Osteoblast (primary cell): ENCODE results near the gene COLEC12. TPM values are rescaled to one million over a fixed set of nuclear protein-coding genes. Genes with fewer than 3 reads are reported as not detected.
A peak's percentile ranks its signal among the peaks of the same experiment; 100 is the strongest.

Experiments used
- DNase-seq: peaks from one replicate; pipeline ENCODE4 v3.0.0; 2011; ENCODE audit warnings: low spot score, mixed read lengths; ENCODE audit not compliant: insufficient read length; ENCODE audit errors: missing footprints
- H2AFZ ChIP-seq: 2 replicates; pipeline ENCODE4 v1.6.0; 2011; ENCODE audit warnings: mild to moderate bottlenecking, low read length
- H3K27ac ChIP-seq: 2 replicates; pipeline ENCODE4 v1.5.1; 2011; ENCODE audit warnings: mild to moderate bottlenecking, low read depth, low read length, moderate library complexity
- H3K27me3 ChIP-seq: 2 replicates; pipeline ENCODE4 v1.6.0; 2012; ENCODE audit warnings: mild to moderate bottlenecking, control low read depth, inconsistent platforms, low read length, moderate library complexity; ENCODE audit not compliant: insufficient read depth
- H3K36me3 ChIP-seq: 2 replicates; pipeline ENCODE4 v1.5.1; 2011; ENCODE audit warnings: mild to moderate bottlenecking, low read length, control low read depth, moderate library complexity; ENCODE audit not compliant: insufficient read depth
- H3K4me1 ChIP-seq: 2 replicates; pipeline ENCODE4 v1.5.1; 2011; ENCODE audit warnings: mild to moderate bottlenecking, low read length, control low read depth, moderate library complexity; ENCODE audit not compliant: insufficient read depth
- H3K4me2 ChIP-seq: 2 replicates; pipeline ENCODE4 v1.6.0; 2011; ENCODE audit warnings: mild to moderate bottlenecking, low read length; ENCODE audit not compliant: insufficient read depth
- H3K4me3 ChIP-seq: fragments of 200-600 bp; sonication (generic); 3 replicates; pipeline ENCODE4 v1.5.1; 2012; ENCODE audit warnings: mild to moderate bottlenecking, low read length, inconsistent platforms; ENCODE audit not compliant: insufficient read depth
- H3K79me2 ChIP-seq: 2 replicates; pipeline ENCODE4 v1.6.0; 2012; ENCODE audit warnings: mild to moderate bottlenecking, low read length, control low read depth, inconsistent platforms; ENCODE audit not compliant: insufficient read depth
- H3K9me3 ChIP-seq: 2 replicates; pipeline ENCODE4 v1.5.1; 2011; ENCODE audit warnings: low read depth, low read length, control low read depth
- H4K20me1 ChIP-seq: 2 replicates; pipeline ENCODE4 v1.6.0; 2012; ENCODE audit warnings: mild to moderate bottlenecking, low read length, control low read depth; ENCODE audit not compliant: insufficient read depth
- CTCF ChIP-seq: IDR thresholded peaks from 2 replicates; pipeline ENCODE4 v1.5.1; 2011; ENCODE audit warnings: mild to moderate bottlenecking, low read depth, low read length, moderate library complexity; ENCODE audit errors: extremely low read depth
- total RNA-seq: library from RNA; depleted of rRNA; stranded (reverse); fragments of >200 nt; gene quantifications from 2 replicates; pipeline ENCODE4 v1.2.3, GENCODE V29; 2012

Gene COLEC12
- 38.0 and 56.9 TPM in 2 replicates for total RNA-seq

- Histone ChIP-seq H3K4me2 (peak within 1 kb of the TSS; percentile 89), H4K20me1 (no peaks in the 10 kb centered on the region), H3K27me3 (peaks cover 13% of the 10 kb centered on the region), H3K9me3 (no peaks in the 10 kb centered on the region), H3K4me1 (peaks cover 19% of the 10 kb centered on the region), H3K27ac (peak within 1 kb of the TSS; percentile 89), H3K36me3 (no peaks in the 10 kb centered on the region), H3K79me2 (peaks cover 6% of the 10 kb centered on the region), H3K4me3 (peak within 1 kb of the TSS; percentile 81), H2AFZ (peak within 1 kb of the TSS; percentile 41)
- no peak for TF ChIP-seq CTCF
- peak; percentile 68 for DNase-seq
These were observed at the start of gene COLEC12 for GRCh38 chr18:500632-501405. Gene COLEC12 (minus strand): TSS chr18:500701. CDS start chr18:500514, 187 bp downstream.

- Histone ChIP-seq H3K9me3 (no peaks in the 10 kb centered on the region), H3K4me3 (no peak overlapping the region), H2AFZ (no peak overlapping the region), H3K4me1 (no peaks in the 10 kb centered on the region), H4K20me1 (no peaks in the 10 kb centered on the region), H3K36me3 (no peaks in the 10 kb centered on the region), H3K79me2 (no peaks in the 10 kb centered on the region), H3K27ac (no peak overlapping the region), H3K27me3 (peaks cover 20% of the 10 kb centered on the region), H3K4me2 (no peak overlapping the region)
- TF ChIP-seq CTCF, result no peak
- DNase-seq, result no peak
These were observed 49.5 kb upstream of the COLEC12 start for GRCh38 chr18:549967-550366.

- Histone ChIP-seq H3K27me3 (peaks cover 17% of the 10 kb centered on the region), H3K79me2 (no peaks in the 10 kb centered on the region), H3K27ac (no peak overlapping the region)
These were observed 43.1 kb upstream of the COLEC12 start for GRCh38 chr18:543447-544078.

More at GRCh38 chr18:543447-544078, 43.1 kb upstream of the COLEC12 start:
- DNase-seq, result no peak
- H4K20me1 ChIP-seq, result no peaks in the 10 kb centered on the region
- no peak for TF ChIP-seq CTCF
- no peaks in the 10 kb centered on the region for H3K36me3 ChIP-seq
- no peak overlapping the region for H3K4me3 ChIP-seq
- H3K4me1 ChIP-seq, result no peaks in the 10 kb centered on the region
- no peaks in the 10 kb centered on the region for H3K9me3 ChIP-seq
- H2AFZ ChIP-seq, result no peak overlapping the region
- H3K4me2 ChIP-seq, result no peak overlapping the region
